NT2/D1 (cell line): Measurements from ENCODE around the gene BMPR1A.

Source experiments
- SUZ12 ChIP-seq: IDR thresholded peaks from 2 replicates; pipeline ENCODE4 v1.6.1; 2011; ENCODE audit not compliant: insufficient read length, insufficient read depth; ENCODE audit errors: extremely low read depth
- YY1 ChIP-seq: IDR thresholded peaks from 2 replicates; pipeline ENCODE4 v1.6.1; 2011; ENCODE audit not compliant: insufficient read length, insufficient read depth
- ZNF274 ChIP-seq: IDR thresholded peaks from 2 replicates; pipeline ENCODE4 v1.6.1; 2011; ENCODE audit warnings: mild to moderate bottlenecking, low read depth, low read length

DNA sequence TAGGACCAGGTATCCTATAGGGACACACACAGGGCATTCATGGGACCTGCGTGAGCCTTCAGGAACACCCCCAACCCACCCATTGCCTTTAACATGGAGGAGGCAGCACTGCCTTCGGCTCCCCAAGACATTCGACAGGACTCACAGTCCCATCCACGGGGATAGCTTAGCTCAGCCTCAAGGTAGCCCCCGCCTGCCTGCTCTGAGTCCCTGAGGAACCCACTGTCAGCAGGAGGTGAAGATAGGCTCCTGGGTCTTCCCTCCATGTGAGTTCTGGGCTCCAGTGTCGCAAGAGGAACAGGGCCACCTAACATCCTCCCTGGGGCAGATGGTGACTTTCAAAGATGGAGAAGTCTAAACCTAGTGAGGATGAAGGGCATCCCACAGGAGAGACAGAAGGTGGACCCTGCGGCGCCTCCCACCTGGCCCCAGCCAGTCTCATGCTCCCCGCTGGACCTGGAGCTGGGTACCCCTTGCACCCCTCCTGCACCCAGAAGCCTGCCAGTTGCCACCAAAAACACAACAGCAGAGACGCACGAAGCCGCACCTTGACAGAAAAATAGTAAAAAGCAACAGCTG lies 207.0 kb downstream of the BMPR1A start:
- TF ChIP-seq SUZ12 (no peak), ZNF274 (no peak), YY1 (no peak)
